ENCODE data around the gene ABCC9.

Gene ABCC9

DNA sequence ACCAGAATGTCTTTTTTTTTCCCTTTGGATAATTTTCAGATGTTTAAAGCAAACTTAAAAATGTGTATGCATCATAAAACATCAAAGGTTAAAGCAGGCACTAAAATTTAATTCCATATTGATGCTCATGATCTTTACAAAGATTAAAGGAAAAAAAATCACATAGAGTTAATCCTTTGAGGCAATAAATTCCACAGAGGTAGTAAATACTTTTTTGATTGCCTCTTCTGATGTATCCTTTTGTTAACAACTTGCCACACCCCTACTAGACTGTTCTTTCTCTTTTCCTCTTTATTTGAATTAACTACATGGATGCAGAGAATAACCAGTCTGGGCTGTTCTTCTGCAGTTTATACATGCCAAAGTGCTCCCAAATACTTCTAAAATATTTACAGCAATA, 121.5 kb downstream of the ABCC9 start:
- DNase-seq (ENCODE audit: insufficient read length, low spot score) (no peak), FAIRE-seq (peak; percentile 77)
- TF ChIP-seq, protein P1, sequence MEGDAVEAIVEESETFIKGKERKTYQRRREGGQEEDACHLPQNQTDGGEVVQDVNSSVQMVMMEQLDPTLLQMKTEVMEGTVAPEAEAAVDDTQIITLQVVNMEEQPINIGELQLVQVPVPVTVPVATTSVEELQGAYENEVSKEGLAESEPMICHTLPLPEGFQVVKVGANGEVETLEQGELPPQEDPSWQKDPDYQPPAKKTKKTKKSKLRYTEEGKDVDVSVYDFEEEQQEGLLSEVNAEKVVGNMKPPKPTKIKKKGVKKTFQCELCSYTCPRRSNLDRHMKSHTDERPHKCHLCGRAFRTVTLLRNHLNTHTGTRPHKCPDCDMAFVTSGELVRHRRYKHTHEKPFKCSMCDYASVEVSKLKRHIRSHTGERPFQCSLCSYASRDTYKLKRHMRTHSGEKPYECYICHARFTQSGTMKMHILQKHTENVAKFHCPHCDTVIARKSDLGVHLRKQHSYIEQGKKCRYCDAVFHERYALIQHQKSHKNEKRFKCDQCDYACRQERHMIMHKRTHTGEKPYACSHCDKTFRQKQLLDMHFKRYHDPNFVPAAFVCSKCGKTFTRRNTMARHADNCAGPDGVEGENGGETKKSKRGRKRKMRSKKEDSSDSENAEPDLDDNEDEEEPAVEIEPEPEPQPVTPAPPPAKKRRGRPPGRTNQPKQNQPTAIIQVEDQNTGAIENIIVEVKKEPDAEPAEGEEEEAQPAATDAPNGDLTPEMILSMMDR (IDR thresholded peaks at IDR 0.05; ENCODE audit: insufficient read depth, missing control alignments): no peak

DNA sequence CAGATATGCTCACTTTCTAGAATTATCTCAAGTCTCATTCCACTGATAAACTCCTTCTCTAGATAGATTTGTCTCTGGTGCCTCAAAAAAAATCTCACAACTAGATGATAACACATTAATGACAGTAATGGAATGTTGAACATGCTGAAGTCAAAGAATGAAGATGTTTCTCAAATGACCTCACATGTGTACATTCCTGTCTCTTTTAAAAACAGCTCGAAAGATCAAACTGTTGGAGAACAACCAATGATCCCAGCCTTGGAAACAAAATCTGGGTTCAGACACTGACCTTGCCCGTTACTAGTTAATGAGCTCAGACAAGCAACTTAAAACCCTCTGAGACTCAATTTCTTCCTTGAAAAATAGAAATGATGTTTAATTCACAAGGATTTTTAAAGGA, 122.0 kb downstream of the ABCC9 start:
- no peak for FAIRE-seq
- no peak for DNase-seq (ENCODE audit: insufficient read length, low spot score)
- TF ChIP-seq, protein P1 (IDR thresholded peaks at IDR 0.05; ENCODE audit: insufficient read depth, missing control alignments): no peak

DNA sequence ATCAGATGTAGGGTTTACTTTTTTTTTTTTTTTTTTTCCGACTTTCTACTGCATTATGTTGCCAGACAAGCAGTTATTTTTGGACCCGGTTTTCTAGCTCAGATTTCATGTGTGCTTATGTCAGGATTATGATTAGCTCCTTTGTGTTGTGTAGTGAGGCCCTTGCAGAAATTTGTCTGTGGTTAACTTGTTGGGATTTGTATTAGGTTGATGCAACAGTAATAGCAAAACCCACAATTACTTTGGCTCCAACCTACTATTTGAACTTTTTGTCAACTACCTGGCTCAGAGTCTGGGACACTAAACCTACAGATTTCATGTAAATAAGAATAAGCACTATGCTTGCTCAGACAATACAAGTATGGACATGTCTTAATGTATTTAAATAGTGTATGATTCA, 122.6 kb downstream of the ABCC9 start:
- peak; percentile 61 for FAIRE-seq
- DNase-seq (ENCODE audit: insufficient read length, low spot score): no peak
- TF ChIP-seq, protein P1 (IDR thresholded peaks at IDR 0.05; ENCODE audit: insufficient read depth, missing control alignments): no peak

DNA sequence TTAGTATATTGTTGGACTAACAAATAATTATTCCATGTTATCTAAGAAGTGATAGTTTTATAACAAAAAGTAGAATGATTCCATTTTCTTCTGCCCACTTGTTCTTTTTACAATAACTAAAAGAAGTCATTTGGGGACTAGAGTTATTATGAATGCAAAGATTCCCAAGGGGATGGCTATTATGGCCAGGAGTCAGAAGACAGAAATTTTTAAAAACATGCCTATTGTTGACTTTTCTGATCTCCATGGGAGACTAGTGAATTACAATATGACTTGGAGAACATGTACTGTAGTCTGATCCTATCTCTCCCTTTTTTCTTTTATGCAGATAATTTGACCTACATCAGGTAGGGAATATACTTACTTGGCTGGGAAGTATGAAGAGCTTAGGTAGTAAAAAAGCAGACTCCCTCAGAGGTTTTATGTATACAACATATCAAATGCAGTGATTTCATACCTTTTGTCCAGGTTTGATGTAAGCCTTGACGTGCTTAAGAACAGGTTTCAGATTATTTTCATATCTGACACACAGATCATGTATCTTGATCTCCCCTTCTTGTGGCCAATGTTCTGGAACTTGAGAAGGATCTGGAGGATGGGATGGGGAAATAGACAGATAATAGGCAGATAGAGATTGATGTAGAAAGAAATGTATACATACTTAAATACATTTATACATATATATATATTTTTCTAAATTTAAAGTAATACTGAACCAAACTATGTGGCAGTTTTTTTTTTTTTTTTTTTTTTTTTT, 125.7 kb downstream of the ABCC9 start:
- FAIRE-seq: no peak
- TF ChIP-seq, protein P1 (IDR thresholded peaks at IDR 0.05; ENCODE audit: insufficient read depth, missing control alignments): no peak

DNA sequence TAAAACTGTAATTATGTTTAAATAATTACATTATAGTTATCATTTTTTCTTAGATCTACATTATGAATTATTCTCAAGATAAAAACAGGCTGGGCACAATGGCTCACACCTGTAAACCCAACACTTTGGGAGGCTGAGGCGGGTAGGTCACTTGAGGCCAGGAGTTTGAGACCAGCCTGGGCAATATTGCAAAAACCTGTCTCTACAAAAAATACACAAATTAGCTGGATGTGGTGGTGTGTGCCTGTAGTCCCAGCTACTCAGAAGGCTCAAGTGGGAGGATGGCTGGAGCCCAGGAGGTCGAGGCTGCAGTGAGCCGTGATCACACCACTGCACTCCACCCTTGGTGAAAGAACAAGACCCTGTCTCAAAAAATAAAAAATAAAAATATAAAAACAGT, 126.4 kb downstream of the ABCC9 start:
- FAIRE-seq: no peak
- TF ChIP-seq, protein P1 (IDR thresholded peaks at IDR 0.05; ENCODE audit: insufficient read depth, missing control alignments): no peak

More for the DNA sequence above, 125.7 kb downstream of the ABCC9 start:
- no peak for DNase-seq (ENCODE audit: insufficient read length, low spot score)

DNA sequence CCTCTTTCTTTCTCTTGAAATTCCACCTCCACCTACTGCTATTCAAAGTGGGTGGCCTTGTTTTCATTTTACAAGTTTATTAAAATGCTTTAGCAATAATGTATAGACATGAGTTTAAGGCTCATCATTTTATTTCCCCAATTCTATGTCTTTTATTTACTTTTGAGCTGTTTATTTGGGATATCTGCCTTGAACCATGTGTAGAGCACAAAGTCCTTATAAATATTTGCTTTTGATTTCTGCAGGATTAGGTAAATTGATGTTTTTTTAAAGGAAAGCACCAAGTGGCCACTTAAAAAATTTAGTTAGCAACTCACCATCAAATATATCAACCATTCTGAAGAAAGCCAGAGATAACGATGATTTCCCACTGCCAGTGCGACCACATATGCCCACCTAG, 126.9 kb downstream of the ABCC9 start:
- DNase-seq (ENCODE audit: insufficient read length, low spot score) (no peak), FAIRE-seq (no peak)
- TF ChIP-seq, protein P1 (IDR thresholded peaks at IDR 0.05; ENCODE audit: insufficient read depth, missing control alignments): no peak

More for the DNA sequence above, 126.4 kb downstream of the ABCC9 start:
- DNase-seq (ENCODE audit: insufficient read length, low spot score): no peak

DNA sequence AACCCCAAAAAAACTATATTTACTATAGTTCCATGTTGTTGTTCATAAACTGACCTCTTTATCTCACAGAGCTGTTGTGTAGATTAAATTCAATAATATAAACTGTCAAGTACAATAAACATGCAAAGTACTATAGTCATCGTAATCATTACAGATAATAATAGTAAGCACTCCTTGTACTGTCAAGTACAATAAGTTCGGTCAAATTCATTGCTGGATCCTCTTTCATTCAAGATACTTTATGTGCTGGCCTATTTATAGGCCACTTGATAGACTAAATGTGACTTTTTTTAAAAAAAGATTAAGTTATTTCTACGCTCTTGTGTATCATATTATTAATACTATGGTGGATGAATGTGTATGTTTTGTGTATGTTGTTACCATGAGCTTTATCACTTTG, 127.5 kb downstream of the ABCC9 start:
- DNase-seq (ENCODE audit: insufficient read length, low spot score): no peak
- no peak for FAIRE-seq
- TF ChIP-seq, protein P1 (IDR thresholded peaks at IDR 0.05; ENCODE audit: insufficient read depth, missing control alignments): no peak
